ENCODE data around the gene ADIPOR1.

ADIPOR1 gene

GRCh38 chr1:202952099-202952498 lies 6.0 kb downstream of the ADIPOR1 start:
- DNase-seq (ENCODE audit: low read depth in 1 of 2, low spot score in 1 of 2) = no peak
- no peaks in the 10 kb centered on the region for H3K27me3 ChIP-seq (ENCODE audit: insufficient read depth, poor library complexity, severe bottlenecking)
- no peak overlapping the region for H3K4me3 ChIP-seq (replicated peaks; ENCODE audit: insufficient read depth, low read length)
- peak overlapping the region; percentile 46 for H3K27ac ChIP-seq (replicated peaks)
- TF ChIP-seq SPI1 (IDR thresholded peaks at IDR 0.05; ENCODE audit: borderline replicate concordance, low read depth) (no peak), POLR2AphosphoS5 (IDR thresholded peaks at IDR 0.05; ENCODE audit: low read depth) (no peak), CTCF (IDR thresholded peaks at IDR 0.05; ENCODE audit: insufficient read depth, low read length) (no peak), GABPA (IDR thresholded peaks at IDR 0.05; ENCODE audit: low read depth) (no peak)
- TF ChIP-seq, protein P1, sequence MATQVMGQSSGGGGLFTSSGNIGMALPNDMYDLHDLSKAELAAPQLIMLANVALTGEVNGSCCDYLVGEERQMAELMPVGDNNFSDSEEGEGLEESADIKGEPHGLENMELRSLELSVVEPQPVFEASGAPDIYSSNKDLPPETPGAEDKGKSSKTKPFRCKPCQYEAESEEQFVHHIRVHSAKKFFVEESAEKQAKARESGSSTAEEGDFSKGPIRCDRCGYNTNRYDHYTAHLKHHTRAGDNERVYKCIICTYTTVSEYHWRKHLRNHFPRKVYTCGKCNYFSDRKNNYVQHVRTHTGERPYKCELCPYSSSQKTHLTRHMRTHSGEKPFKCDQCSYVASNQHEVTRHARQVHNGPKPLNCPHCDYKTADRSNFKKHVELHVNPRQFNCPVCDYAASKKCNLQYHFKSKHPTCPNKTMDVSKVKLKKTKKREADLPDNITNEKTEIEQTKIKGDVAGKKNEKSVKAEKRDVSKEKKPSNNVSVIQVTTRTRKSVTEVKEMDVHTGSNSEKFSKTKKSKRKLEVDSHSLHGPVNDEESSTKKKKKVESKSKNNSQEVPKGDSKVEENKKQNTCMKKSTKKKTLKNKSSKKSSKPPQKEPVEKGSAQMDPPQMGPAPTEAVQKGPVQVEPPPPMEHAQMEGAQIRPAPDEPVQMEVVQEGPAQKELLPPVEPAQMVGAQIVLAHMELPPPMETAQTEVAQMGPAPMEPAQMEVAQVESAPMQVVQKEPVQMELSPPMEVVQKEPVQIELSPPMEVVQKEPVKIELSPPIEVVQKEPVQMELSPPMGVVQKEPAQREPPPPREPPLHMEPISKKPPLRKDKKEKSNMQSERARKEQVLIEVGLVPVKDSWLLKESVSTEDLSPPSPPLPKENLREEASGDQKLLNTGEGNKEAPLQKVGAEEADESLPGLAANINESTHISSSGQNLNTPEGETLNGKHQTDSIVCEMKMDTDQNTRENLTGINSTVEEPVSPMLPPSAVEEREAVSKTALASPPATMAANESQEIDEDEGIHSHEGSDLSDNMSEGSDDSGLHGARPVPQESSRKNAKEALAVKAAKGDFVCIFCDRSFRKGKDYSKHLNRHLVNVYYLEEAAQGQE (IDR thresholded peaks at IDR 0.05; ENCODE audit: insufficient replicate concordance, low read depth) = no peak

- Histone ChIP-seq H3K27me3 (ENCODE audit: insufficient read depth, poor library complexity, severe bottlenecking) (no peaks in the 10 kb centered on the region), H3K27ac (replicated peaks) (0 out of 2 replicates have a peak overlapping the region, but pooled peaks have one; percentile 6), H3K4me3 (replicated peaks; ENCODE audit: insufficient read depth, low read length) (no peak overlapping the region)
- DNase-seq (ENCODE audit: low read depth in 1 of 2, low spot score in 1 of 2) = no peak
- TF ChIP-seq POLR2AphosphoS5 (IDR thresholded peaks at IDR 0.05; ENCODE audit: low read depth) (no peak), SPI1 (IDR thresholded peaks at IDR 0.05; ENCODE audit: borderline replicate concordance, low read depth) (no peak), GABPA (IDR thresholded peaks at IDR 0.05; ENCODE audit: low read depth) (no peak), CTCF (IDR thresholded peaks at IDR 0.05; ENCODE audit: insufficient read depth, low read length) (no peak)
- TF ChIP-seq, protein P1 (IDR thresholded peaks at IDR 0.05; ENCODE audit: insufficient replicate concordance, low read depth) = no peak
These were observed 6.7 kb downstream of the ADIPOR1 start for GRCh38 chr1:202951437-202951836.

- TF ChIP-seq CTCF (IDR thresholded peaks at IDR 0.05; ENCODE audit: insufficient read depth, low read length) = no peak
- no peak for TF ChIP-seq POLR2AphosphoS5 (IDR thresholded peaks at IDR 0.05; ENCODE audit: low read depth)
- TF ChIP-seq, protein P1 (IDR thresholded peaks at IDR 0.05; ENCODE audit: insufficient replicate concordance, low read depth) = no peak
- TF ChIP-seq GABPA (IDR thresholded peaks at IDR 0.05; ENCODE audit: low read depth) = no peak
- no peak for TF ChIP-seq SPI1 (IDR thresholded peaks at IDR 0.05; ENCODE audit: borderline replicate concordance, low read depth)
- H3K27me3 ChIP-seq (ENCODE audit: insufficient read depth, poor library complexity, severe bottlenecking) = no peaks in the 10 kb centered on the region
- no peak overlapping the region for H3K4me3 ChIP-seq (replicated peaks; ENCODE audit: insufficient read depth, low read length)
- DNase-seq (ENCODE audit: low read depth in 1 of 2, low spot score in 1 of 2) = no peak
- no peak overlapping the region for H3K27ac ChIP-seq (replicated peaks)
These were observed 12.6 kb downstream of the ADIPOR1 start for GRCh38 chr1:202945483-202945882.
